Hepatocyte (in vitro differentiated cells): ENCODE measurements around the gene ME3. TPM values are rescaled to one million over a fixed set of nuclear protein-coding genes. Genes with fewer than 3 reads are reported as not detected.

Experiments used
- DNase-seq: peaks from one replicate; pipeline ENCODE4 v3.0.0-alpha.2; 2016; ENCODE audit warnings: low spot score
- H2AFZ ChIP-seq: fragments of 200-600 bp; sonication (generic); 2 replicates; pipeline ENCODE4 v1.6.0; 2016; ENCODE audit warnings: antibody characterized with exemption, mild to moderate bottlenecking
- H3K27ac ChIP-seq: fragments of 200-600 bp; sonication (generic); 2 replicates; pipeline ENCODE4 v1.5.1; 2016; ENCODE audit warnings: mild to moderate bottlenecking
- H3K27me3 ChIP-seq: fragments of 200-600 bp; sonication (generic); 2 replicates; pipeline ENCODE4 v1.6.1; 2016
- H3K36me3 ChIP-seq: fragments of 200-600 bp; sonication (generic); replicated peaks from 2 replicates; pipeline ENCODE4 v1.5.1; 2016; ENCODE audit warnings: low read depth; ENCODE audit not compliant: insufficient read depth
- H3K4me1 ChIP-seq: fragments of 200-600 bp; sonication (generic); 2 replicates; pipeline ENCODE4 v1.5.1; 2016; ENCODE audit warnings: mild to moderate bottlenecking, moderate library complexity; ENCODE audit not compliant: insufficient read depth
- H3K4me2 ChIP-seq: fragments of 200-600 bp; sonication (generic); 2 replicates; pipeline ENCODE4 v1.6.0; 2016
- H3K4me3 ChIP-seq: fragments of 200-600 bp; sonication (generic); 2 replicates; pipeline ENCODE4 v1.5.1; 2016; ENCODE audit warnings: mild to moderate bottlenecking
- H3K79me2 ChIP-seq: fragments of 200-600 bp; sonication (generic); 2 replicates; pipeline ENCODE4 v1.6.0; 2017; ENCODE audit warnings: mild to moderate bottlenecking
- H3K9me2 ChIP-seq: fragments of 200-600 bp; sonication (generic); replicated peaks from 2 replicates; pipeline ENCODE4 v1.6.0; 2017; ENCODE audit warnings: mild to moderate bottlenecking; ENCODE audit not compliant: insufficient read depth
- H3K9me3 ChIP-seq: fragments of 200-600 bp; sonication (generic); 2 replicates; pipeline ENCODE4 v1.5.1; 2016; ENCODE audit warnings: low read depth, mild to moderate bottlenecking
- H4K20me1 ChIP-seq: fragments of 200-600 bp; sonication (generic); 2 replicates; pipeline ENCODE4 v1.6.0; 2016; ENCODE audit warnings: mild to moderate bottlenecking; ENCODE audit not compliant: insufficient read depth, poor library complexity, severe bottlenecking
- EZH2 ChIP-seq: fragments of 200-600 bp; sonication (generic); IDR thresholded peaks from 2 replicates; pipeline ENCODE4 v1.6.1; 2016; ENCODE audit warnings: antibody characterized with exemption, mild to moderate bottlenecking, borderline replicate concordance
- EZH2phosphoT487 ChIP-seq: fragments of 200-600 bp; sonication (generic); IDR thresholded peaks from one replicate; pipeline ENCODE4 v1.6.1; 2018; ENCODE audit warnings: antibody characterized with exemption, mild to moderate bottlenecking, low read depth, moderate library complexity; ENCODE audit not compliant: unreplicated experiment, severe bottlenecking
- WGBS: methylation state at CpG from one replicate; pipeline ENCODE4 v1.1.6; 2016; ENCODE audit warnings: low lambda C conversion rate; ENCODE audit errors: missing lambda C conversion rate; 5-methylcytosine and 5-hydroxymethylcytosine counted together
- polyA plus RNA-seq: library from polyadenylated mRNA; unstranded; fragments of >200 nt; fragmentation: Nextera tagmentation; extraction: Ambion mirVana; gene quantifications from 2 replicates; pipeline ENCODE4 v1.2.1, GENCODE V29; 2016
- total RNA-seq: library from RNA; depleted of rRNA; stranded (reverse); fragments of >200 nt; gene quantifications from 2 replicates; pipeline ENCODE4 v1.2.3, GENCODE V29; 2014
- TF ChIP-seq, protein P1 (sequence below): fragments of 200-600 bp; sonication (generic); IDR thresholded peaks from 2 replicates; pipeline ENCODE4 v1.5.1; 2016; ENCODE audit warnings: antibody characterized with exemption, mild to moderate bottlenecking; ENCODE audit not compliant: poor library complexity

Gene ME3
- total and polyA plus RNA-seq, 2 experiments from 2014 or later = 10.3 to 16.1 TPM

DNA sequence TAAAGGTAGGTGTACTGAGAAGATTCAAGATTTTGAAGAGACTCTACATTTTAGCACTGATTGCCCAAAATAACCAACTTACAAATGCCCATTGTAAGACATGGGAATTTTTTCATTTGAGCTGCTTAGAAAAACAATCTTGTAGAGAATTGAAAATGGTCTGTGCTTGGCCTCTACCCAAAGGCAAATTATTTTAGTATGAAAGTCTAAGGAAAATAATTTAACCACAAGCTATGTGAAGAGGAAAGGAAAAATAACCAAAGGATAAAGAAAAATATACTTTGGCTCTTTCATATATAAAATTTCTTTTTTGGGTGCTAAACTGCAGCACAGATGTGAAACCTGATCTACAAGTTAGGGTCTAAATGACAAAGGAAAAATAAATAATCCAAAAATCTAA, 54.9 kb downstream of the ME3 start:
- Histone ChIP-seq H2AFZ (no peak overlapping the region), H3K4me1 (no peaks in the 10 kb centered on the region), H3K9me3 (no peaks in the 10 kb centered on the region), H3K4me3 (no peak overlapping the region), H4K20me1 (no peaks in the 10 kb centered on the region), H3K27ac (no peak overlapping the region), H3K4me2 (no peak overlapping the region), H3K9me2 (no peaks in the 10 kb centered on the region), H3K36me3 (no peaks in the 10 kb centered on the region), H3K79me2 (no peaks in the 10 kb centered on the region), H3K27me3 (no peaks in the 10 kb centered on the region)
- DNase-seq = no peak
- TF ChIP-seq, protein P1, sequence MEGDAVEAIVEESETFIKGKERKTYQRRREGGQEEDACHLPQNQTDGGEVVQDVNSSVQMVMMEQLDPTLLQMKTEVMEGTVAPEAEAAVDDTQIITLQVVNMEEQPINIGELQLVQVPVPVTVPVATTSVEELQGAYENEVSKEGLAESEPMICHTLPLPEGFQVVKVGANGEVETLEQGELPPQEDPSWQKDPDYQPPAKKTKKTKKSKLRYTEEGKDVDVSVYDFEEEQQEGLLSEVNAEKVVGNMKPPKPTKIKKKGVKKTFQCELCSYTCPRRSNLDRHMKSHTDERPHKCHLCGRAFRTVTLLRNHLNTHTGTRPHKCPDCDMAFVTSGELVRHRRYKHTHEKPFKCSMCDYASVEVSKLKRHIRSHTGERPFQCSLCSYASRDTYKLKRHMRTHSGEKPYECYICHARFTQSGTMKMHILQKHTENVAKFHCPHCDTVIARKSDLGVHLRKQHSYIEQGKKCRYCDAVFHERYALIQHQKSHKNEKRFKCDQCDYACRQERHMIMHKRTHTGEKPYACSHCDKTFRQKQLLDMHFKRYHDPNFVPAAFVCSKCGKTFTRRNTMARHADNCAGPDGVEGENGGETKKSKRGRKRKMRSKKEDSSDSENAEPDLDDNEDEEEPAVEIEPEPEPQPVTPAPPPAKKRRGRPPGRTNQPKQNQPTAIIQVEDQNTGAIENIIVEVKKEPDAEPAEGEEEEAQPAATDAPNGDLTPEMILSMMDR = no peak
- TF ChIP-seq EZH2phosphoT487 = no peak
- TF ChIP-seq EZH2 = no peak

- Histone ChIP-seq H3K9me2 (no peaks in the 10 kb centered on the region), H3K9me3 (no peaks in the 10 kb centered on the region), H4K20me1 (no peaks in the 10 kb centered on the region), H2AFZ (no peak overlapping the region), H3K27me3 (no peaks in the 10 kb centered on the region), H3K27ac (no peak overlapping the region), H3K79me2 (no peaks in the 10 kb centered on the region), H3K4me1 (no peaks in the 10 kb centered on the region), H3K4me2 (no peak overlapping the region), H3K36me3 (no peaks in the 10 kb centered on the region), H3K4me3 (no peak overlapping the region)
- DNase-seq = no peak
- no peak for TF ChIP-seq EZH2phosphoT487
- no peak for TF ChIP-seq EZH2
- TF ChIP-seq, protein P1 = no peak
Measured at GRCh38 chr11:86615487-86615886, 56.9 kb downstream of the ME3 start.

DNA sequence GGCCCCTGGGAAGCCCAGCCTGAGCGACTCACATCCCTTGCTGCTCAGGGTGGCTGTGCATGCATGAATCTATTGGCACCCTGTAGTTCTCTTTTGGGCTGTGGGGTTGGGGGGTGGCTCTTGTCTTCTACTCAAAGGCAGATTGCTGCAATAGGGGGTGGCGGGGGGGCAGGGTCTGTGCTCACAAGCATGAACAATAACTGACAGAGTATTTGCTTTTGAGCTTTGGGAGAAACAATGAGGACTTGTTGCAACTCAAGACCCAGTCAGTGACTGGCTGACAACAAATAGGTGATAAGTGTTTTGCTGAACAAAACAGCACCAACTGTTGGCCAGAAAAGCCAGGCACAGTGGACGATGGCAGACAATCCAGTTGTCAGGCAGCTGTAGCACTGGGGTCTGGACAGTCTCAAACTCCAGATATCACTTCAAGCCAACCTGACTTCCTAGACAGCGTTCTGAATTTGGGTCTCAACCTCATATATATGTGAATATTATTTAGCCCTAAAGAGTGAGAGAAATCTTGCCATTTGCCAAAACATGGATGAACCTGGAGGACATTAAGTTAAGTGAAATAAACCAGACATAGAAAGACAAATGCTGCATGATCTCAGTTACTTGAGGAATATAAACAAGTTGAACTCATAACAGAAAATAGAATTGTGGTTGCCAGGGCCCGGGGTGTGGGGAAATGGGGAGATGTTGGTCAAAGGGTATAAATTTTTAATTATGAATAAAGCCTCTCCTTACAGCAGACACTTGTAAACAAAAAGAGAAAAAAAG, 61.7 kb downstream of the ME3 start:
- WGBS = 60% methylated on average over 5 of the region's 5 CpGs
- no peak overlapping the region for H3K4me2 ChIP-seq
- H4K20me1 ChIP-seq = no peaks in the 10 kb centered on the region
- H3K4me3 ChIP-seq = no peak overlapping the region
- H3K36me3 ChIP-seq = no peaks in the 10 kb centered on the region
- no peaks in the 10 kb centered on the region for H3K4me1 ChIP-seq
- no peak overlapping the region for H2AFZ ChIP-seq
- no peaks in the 10 kb centered on the region for H3K9me3 ChIP-seq
- H3K9me2 ChIP-seq = no peaks in the 10 kb centered on the region
- H3K27ac ChIP-seq = no peak overlapping the region
- H3K27me3 ChIP-seq = no peaks in the 10 kb centered on the region
- no peak for DNase-seq
- H3K79me2 ChIP-seq = no peaks in the 10 kb centered on the region
- no peak for TF ChIP-seq EZH2phosphoT487
- TF ChIP-seq, protein P1 = no peak
- TF ChIP-seq EZH2 = no peak

- no peaks in the 10 kb centered on the region for H3K4me1 ChIP-seq
- no peak overlapping the region for H2AFZ ChIP-seq
- WGBS = 34% methylated on average over 7 of the region's 7 CpGs
- TF ChIP-seq, protein P1 = peak; percentile 91
- no peak for TF ChIP-seq EZH2
- H3K4me2 ChIP-seq = peak overlapping the region; percentile 48
- peak; percentile 78 for DNase-seq
- no peaks in the 10 kb centered on the region for H3K9me3 ChIP-seq
- H3K9me2 ChIP-seq = no peaks in the 10 kb centered on the region
- H3K27ac ChIP-seq = no peak overlapping the region
- H3K4me3 ChIP-seq = no peak overlapping the region
- no peaks in the 10 kb centered on the region for H4K20me1 ChIP-seq
- H3K27me3 ChIP-seq = no peaks in the 10 kb centered on the region
- H3K36me3 ChIP-seq = no peaks in the 10 kb centered on the region
- H3K79me2 ChIP-seq = no peaks in the 10 kb centered on the region
Measured at GRCh38 chr11:86608251-86608799, 64.1 kb downstream of the ME3 start.
